ENCODE measurements around the gene CDH1.

Gene CDH1

GRCh38 chr16:68762996-68763756, 26.1 kb downstream of the CDH1 start:
- DNase-seq (ENCODE audit: extremely low read depth, low read depth) = no peak
- no peak for TF ChIP-seq CTCF (IDR thresholded peaks at IDR 0.05; ENCODE audit: low read depth, low read length)

- TF ChIP-seq CTCF (IDR thresholded peaks at IDR 0.05; ENCODE audit: low read depth, low read length) = no peak
- no peak for DNase-seq (ENCODE audit: extremely low read depth, low read depth)
Observed at GRCh38 chr16:68764862-68765261, 27.8 kb downstream of the CDH1 start.

- no peak for TF ChIP-seq CTCF (IDR thresholded peaks at IDR 0.05; ENCODE audit: low read depth, low read length)
- DNase-seq (ENCODE audit: extremely low read depth, low read depth) = no peak
Observed at GRCh38 chr16:68767581-68767980, 30.5 kb downstream of the CDH1 start.

GRCh38 chr16:68768175-68768574, 31.1 kb downstream of the CDH1 start:
- no peak for TF ChIP-seq CTCF (IDR thresholded peaks at IDR 0.05; ENCODE audit: low read depth, low read length)
- DNase-seq (ENCODE audit: extremely low read depth, low read depth) = no peak

- TF ChIP-seq CTCF (IDR thresholded peaks at IDR 0.05; ENCODE audit: low read depth, low read length) = no peak
- no peak for DNase-seq (ENCODE audit: extremely low read depth, low read depth)
Observed at GRCh38 chr16:68768771-68769170, 31.7 kb downstream of the CDH1 start.

- no peak for DNase-seq (ENCODE audit: extremely low read depth, low read depth)
- no peak for TF ChIP-seq CTCF (IDR thresholded peaks at IDR 0.05; ENCODE audit: low read depth, low read length)
Observed at GRCh38 chr16:68770671-68771070, 33.6 kb downstream of the CDH1 start.

- TF ChIP-seq CTCF (IDR thresholded peaks at IDR 0.05; ENCODE audit: low read depth, low read length) = no peak
- DNase-seq (ENCODE audit: extremely low read depth, low read depth) = no peak
Observed at GRCh38 chr16:68772030-68772681, 35.1 kb downstream of the CDH1 start.

All from AG09319 (cell line).